H9 (cell line): ENCODE measurements around the gene IRAK1BP1. TPM values are rescaled to one million over a fixed set of nuclear protein-coding genes. Genes with fewer than 3 reads are reported as not detected.

ENCODE experiments used
- DNase-seq: peaks from one replicate; pipeline ENCODE4 v3.0.0-alpha.2; 2017
- H2AFZ ChIP-seq: one replicate; pipeline ENCODE4 v1.6.1; 2013; ENCODE audit warnings: mild to moderate bottlenecking, low read length, control low read depth, moderate library complexity
- H2AK5ac ChIP-seq: 2 replicates; pipeline ENCODE4 v1.6.1; 2013; ENCODE audit warnings: low read length, control low read depth, mixed read lengths; ENCODE audit not compliant: insufficient read length
- H2BK120ac ChIP-seq: one replicate; pipeline ENCODE4 v1.6.1; 2013; ENCODE audit warnings: low read depth, mild to moderate bottlenecking, low read length, control low read depth, inconsistent platforms; ENCODE audit not compliant: poor library complexity, severe bottlenecking
- H2BK12ac ChIP-seq: 2 replicates; pipeline ENCODE4 v1.6.1; 2013; ENCODE audit warnings: low read length, control low read depth, mixed read lengths, low read depth; ENCODE audit not compliant: insufficient read length
- H2BK15ac ChIP-seq: 2 replicates; pipeline ENCODE4 v1.6.1; 2013; ENCODE audit warnings: low read depth, low read length, control low read depth
- H2BK20ac ChIP-seq: one replicate; pipeline ENCODE4 v1.6.1; 2013; ENCODE audit warnings: low read depth, mild to moderate bottlenecking, low read length, control low read depth, inconsistent platforms; ENCODE audit not compliant: poor library complexity, severe bottlenecking
- H2BK5ac ChIP-seq: 2 replicates; pipeline ENCODE4 v1.6.1; 2013; ENCODE audit warnings: low read length, control low read depth, mixed read lengths; ENCODE audit not compliant: insufficient read length
- H3K14ac ChIP-seq: 2 replicates; pipeline ENCODE4 v1.6.1; 2013; ENCODE audit warnings: low read length, control low read depth; ENCODE audit not compliant: insufficient read depth
- H3K18ac ChIP-seq: 2 replicates; pipeline ENCODE4 v1.6.1; 2013; ENCODE audit warnings: low read depth, mild to moderate bottlenecking, mixed read lengths, low read length, control low read depth; ENCODE audit not compliant: insufficient read length
- H3K23ac ChIP-seq: 2 replicates; pipeline ENCODE4 v1.6.1; 2013; ENCODE audit warnings: low read length, control low read depth, mixed read lengths, low read depth; ENCODE audit not compliant: insufficient read length
- H3K23me2 ChIP-seq: 2 replicates; pipeline ENCODE4 v1.6.1; 2013; ENCODE audit warnings: low read depth, mild to moderate bottlenecking, mixed read lengths, low read length, control low read depth; ENCODE audit not compliant: insufficient read length, poor library complexity, severe bottlenecking
- H3K27ac ChIP-seq: 2 replicates; pipeline ENCODE4 v1.5.1; 2013; ENCODE audit warnings: low read length, control low read depth, mixed read lengths, low read depth; ENCODE audit not compliant: insufficient read length
- H3K27me3 ChIP-seq: 2 replicates; pipeline ENCODE4 v1.6.1; 2013; ENCODE audit warnings: low read length, control low read depth, inconsistent platforms; ENCODE audit not compliant: insufficient read depth
- H3K4ac ChIP-seq: 2 replicates; pipeline ENCODE4 v1.6.1; 2013; ENCODE audit warnings: low read depth, mild to moderate bottlenecking, control low read depth, inconsistent platforms, low read length, moderate library complexity
- H3K4me1 ChIP-seq: 2 replicates; pipeline ENCODE4 v1.6.1; 2013; ENCODE audit warnings: low read length, control low read depth, inconsistent platforms; ENCODE audit not compliant: insufficient read depth
- H3K4me2 ChIP-seq: 2 replicates; pipeline ENCODE4 v1.6.1; 2013; ENCODE audit warnings: low read length, control low read depth, mixed read lengths; ENCODE audit not compliant: insufficient read length, insufficient read depth
- H3K56ac ChIP-seq: 2 replicates; pipeline ENCODE4 v1.6.1; 2013; ENCODE audit warnings: low read depth, mild to moderate bottlenecking, mixed read lengths, low read length, control low read depth; ENCODE audit not compliant: insufficient read length
- H3K79me1 ChIP-seq: 2 replicates; pipeline ENCODE4 v1.6.1; 2013; ENCODE audit warnings: low read depth, mild to moderate bottlenecking, moderate library complexity, low read length, control low read depth, inconsistent platforms; ENCODE audit not compliant: insufficient read depth, poor library complexity, severe bottlenecking
- H3K79me2 ChIP-seq: 2 replicates; pipeline ENCODE4 v1.6.1; 2013; ENCODE audit warnings: low read length, control low read depth, inconsistent platforms; ENCODE audit not compliant: insufficient read depth
- H3K9ac ChIP-seq: 2 replicates; pipeline ENCODE4 v1.6.1; 2013; ENCODE audit warnings: low read length, control low read depth, mixed read lengths; ENCODE audit not compliant: insufficient read length; ENCODE audit errors: extremely low read depth
- H3K9me3 ChIP-seq: one replicate; pipeline ENCODE4 v1.6.1; 2013; ENCODE audit warnings: low read depth, low read length, inconsistent platforms; ENCODE audit not compliant: control insufficient read depth
- H3T11ph ChIP-seq: one replicate; pipeline ENCODE4 v1.6.1; 2013; ENCODE audit warnings: mild to moderate bottlenecking, low read length, control low read depth, inconsistent platforms
- H4K20me1 ChIP-seq: one replicate; pipeline ENCODE4 v1.6.1; 2013; ENCODE audit not compliant: control insufficient read depth, insufficient read length, insufficient read depth
- H4K5ac ChIP-seq: 2 replicates; pipeline ENCODE4 v1.6.1; 2013; ENCODE audit warnings: low read depth, mild to moderate bottlenecking, mixed read lengths, low read length, control low read depth; ENCODE audit not compliant: insufficient read length
- H4K8ac ChIP-seq: replicated peaks from 2 replicates; pipeline ENCODE4 v1.6.1; 2013; ENCODE audit warnings: low read length, control low read depth, mixed read lengths, low read depth; ENCODE audit not compliant: insufficient read length
- H4K91ac ChIP-seq: 2 replicates; pipeline ENCODE4 v1.6.1; 2013; ENCODE audit warnings: low read depth, mild to moderate bottlenecking, moderate library complexity, mixed read lengths, low read length, control low read depth; ENCODE audit not compliant: insufficient read length
- H3K27ac Mint-ChIP-seq, 3 experiments: 2 replicates in 2 of 3; 3 replicates in 1 of 3; pipeline ENCODE4 v1.8.0; 2020 to 2021; ENCODE audit warnings: mixed read lengths in 3 of 3, mild to moderate bottlenecking in 1 of 3, moderate library complexity in 1 of 3
- H3K27me3 Mint-ChIP-seq: 2 replicates; pipeline ENCODE4 v1.8.0; 2021; ENCODE audit warnings: low read depth, mild to moderate bottlenecking, moderate library complexity, mixed read lengths
- H3K36me3 Mint-ChIP-seq, 3 experiments: 2 replicates in 2 of 3; 3 replicates in 1 of 3; pipeline ENCODE4 v1.8.0; 2020 to 2021; ENCODE audit warnings: low read depth in 3 of 3, mixed read lengths in 3 of 3; ENCODE audit not compliant: insufficient read depth in 1 of 3
- H3K4me1 Mint-ChIP-seq, 2 experiments: 2 replicates each; pipeline ENCODE4 v1.8.0; 2020; ENCODE audit warnings: mixed read lengths in 2 of 2
- H3K4me3 Mint-ChIP-seq, 2 experiments: 2 replicates in 1 of 2; 3 replicates in 1 of 2; pipeline ENCODE4 v1.8.0; 2020 to 2021; ENCODE audit warnings: mild to moderate bottlenecking in 2 of 2, mixed read lengths in 2 of 2, moderate library complexity in 1 of 2
- H3K9me3 Mint-ChIP-seq, 2 experiments: 2 replicates in 1 of 2; 3 replicates in 1 of 2; pipeline ENCODE4 v1.8.0; 2020; ENCODE audit warnings: mild to moderate bottlenecking in 2 of 2, mixed read lengths in 2 of 2, moderate library complexity in 1 of 2
- CTCF ChIP-seq: fragments of 200-600 bp; sonication (generic); conservative IDR thresholded peaks from 3 replicates; pipeline ENCODE4 v1.8.0; 2021; ENCODE audit warnings: antibody characterized with exemption, mild to moderate bottlenecking
- WGBS: extraction: QIAGEN DNeasy Blood & Tissue Kit; methylation state at CpG from one replicate; pipeline ENCODE4 v1.1.7; 2013; ENCODE audit warnings: missing lambda C conversion rate, low lambda C conversion rate, mixed read lengths; ENCODE audit not compliant: insufficient read length; ENCODE audit errors: extremely low coverage; 5-methylcytosine and 5-hydroxymethylcytosine counted together
- total RNA-seq: library from RNA; stranded (reverse); gene quantifications from 2 replicates; pipeline ENCODE4 v1.2.1, GENCODE V29; 2021

IRAK1BP1 gene
- total RNA-seq, 1 experiment from 2014 or later = 3.8 TPM

- no peak overlapping the region for H2BK15ac ChIP-seq
- no peaks in the 10 kb centered on the region for H4K20me1 ChIP-seq
- H3K23me2 ChIP-seq = peaks cover 8% of the 10 kb centered on the region
- H4K8ac ChIP-seq = no peak overlapping the region
- Mint-ChIP-seq H3K4me3 (no peak overlapping the region), H3K4me1 (peaks cover 13 to 14% of the 10 kb centered on the region in 2 experiments), H3K27ac (no peak overlapping the region), H3K9me3 (no peaks in the 10 kb centered on the region), H3K27me3 (peaks cover 27% of the 10 kb centered on the region), H3K36me3 (no peaks in the 10 kb centered on the region; a peak in 1 of 7 replicates)
- no peaks in the 10 kb centered on the region for H3K79me2 ChIP-seq
- H3K27ac ChIP-seq = no peak overlapping the region
- no peak overlapping the region for H3K4ac ChIP-seq
- H3K79me1 ChIP-seq = no peaks in the 10 kb centered on the region
- TF ChIP-seq CTCF = no peak
- H3K27me3 ChIP-seq = no peaks in the 10 kb centered on the region; the same call in 1 of the 2 replicates
- H3K56ac ChIP-seq = no peak overlapping the region
- no peak overlapping the region for H4K5ac ChIP-seq
- H3K23ac ChIP-seq = no peak overlapping the region
- no peak overlapping the region for H2BK5ac ChIP-seq
- WGBS = no CpG with 5 or more reads among the region's 2 CpGs
- no peak for DNase-seq
- no peak overlapping the region for H2BK20ac ChIP-seq
- no peak overlapping the region for H3K4me2 ChIP-seq
- no peak overlapping the region for H3K9ac ChIP-seq
- H3K4me1 ChIP-seq = no peaks in the 10 kb centered on the region
- no peak overlapping the region for H3K18ac ChIP-seq
- no peak overlapping the region for H2BK120ac ChIP-seq
- H3T11ph ChIP-seq = no peak overlapping the region
- H2BK12ac ChIP-seq = no peak overlapping the region
- H2AK5ac ChIP-seq = no peak overlapping the region
- H3K14ac ChIP-seq = no peak overlapping the region
- H2AFZ ChIP-seq = no peak overlapping the region
- no peak overlapping the region for H4K91ac ChIP-seq
- no peaks in the 10 kb centered on the region for H3K9me3 ChIP-seq
Observed at GRCh38 chr6:78908621-78909020, 41.3 kb downstream of the IRAK1BP1 start.
